Measurements from ENCODE around the gene GK. TPM values are rescaled to one million over a fixed set of nuclear protein-coding genes. Genes with fewer than 3 reads are reported as not detected.
A peak's percentile ranks its signal among the peaks of the same experiment; 100 is the strongest.
"Not testable (repeated sequence)": the region's sequence is repeated elsewhere in the genome, so short reads cannot be mapped to it uniquely, and the experiment has no call there.

The GK gene
- total RNA-seq, 1 donor from 2014 or later: 16.3 TPM

DNA sequence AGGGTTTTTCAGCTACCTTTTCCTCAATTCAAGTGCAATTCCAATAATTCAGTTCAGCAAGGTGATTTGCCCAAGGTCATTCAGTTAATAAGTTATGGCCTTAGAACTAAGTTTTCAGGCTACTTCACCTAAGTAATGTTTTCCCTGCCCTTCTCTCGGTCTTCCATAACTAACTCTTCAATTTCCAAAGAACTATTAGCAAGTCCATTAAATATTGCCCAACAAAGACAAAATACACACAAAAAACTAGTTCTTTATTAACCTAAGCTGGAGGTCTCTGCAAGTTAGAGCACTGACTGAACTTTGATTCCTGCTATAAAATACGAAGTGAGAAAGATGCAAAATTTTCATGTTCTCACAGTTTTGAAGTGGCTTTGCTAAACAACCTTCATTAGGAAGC lies 26.8 kb upstream of the GK start:
- Mint-ChIP-seq H3K4me1 (ENCODE audit: low read depth) (peaks cover 6% of the 10 kb centered on the region), H3K36me3 (ENCODE audit: insufficient read depth) (no peaks in the 10 kb centered on the region), H3K27ac (no peak overlapping the region), H3K27me3 (no peaks in the 10 kb centered on the region), H3K4me3 (ENCODE audit: low read depth) (no peak overlapping the region), H3K9me3 (ENCODE audit: low read depth) (peaks cover 13% of the 10 kb centered on the region)
- no peak for DNase-seq (ENCODE audit: low spot score, unreplicated experiment)
- TF ChIP-seq, protein P1, sequence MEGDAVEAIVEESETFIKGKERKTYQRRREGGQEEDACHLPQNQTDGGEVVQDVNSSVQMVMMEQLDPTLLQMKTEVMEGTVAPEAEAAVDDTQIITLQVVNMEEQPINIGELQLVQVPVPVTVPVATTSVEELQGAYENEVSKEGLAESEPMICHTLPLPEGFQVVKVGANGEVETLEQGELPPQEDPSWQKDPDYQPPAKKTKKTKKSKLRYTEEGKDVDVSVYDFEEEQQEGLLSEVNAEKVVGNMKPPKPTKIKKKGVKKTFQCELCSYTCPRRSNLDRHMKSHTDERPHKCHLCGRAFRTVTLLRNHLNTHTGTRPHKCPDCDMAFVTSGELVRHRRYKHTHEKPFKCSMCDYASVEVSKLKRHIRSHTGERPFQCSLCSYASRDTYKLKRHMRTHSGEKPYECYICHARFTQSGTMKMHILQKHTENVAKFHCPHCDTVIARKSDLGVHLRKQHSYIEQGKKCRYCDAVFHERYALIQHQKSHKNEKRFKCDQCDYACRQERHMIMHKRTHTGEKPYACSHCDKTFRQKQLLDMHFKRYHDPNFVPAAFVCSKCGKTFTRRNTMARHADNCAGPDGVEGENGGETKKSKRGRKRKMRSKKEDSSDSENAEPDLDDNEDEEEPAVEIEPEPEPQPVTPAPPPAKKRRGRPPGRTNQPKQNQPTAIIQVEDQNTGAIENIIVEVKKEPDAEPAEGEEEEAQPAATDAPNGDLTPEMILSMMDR (IDR thresholded peaks at IDR 0.05; ENCODE audit: unreplicated experiment): no peak

DNA sequence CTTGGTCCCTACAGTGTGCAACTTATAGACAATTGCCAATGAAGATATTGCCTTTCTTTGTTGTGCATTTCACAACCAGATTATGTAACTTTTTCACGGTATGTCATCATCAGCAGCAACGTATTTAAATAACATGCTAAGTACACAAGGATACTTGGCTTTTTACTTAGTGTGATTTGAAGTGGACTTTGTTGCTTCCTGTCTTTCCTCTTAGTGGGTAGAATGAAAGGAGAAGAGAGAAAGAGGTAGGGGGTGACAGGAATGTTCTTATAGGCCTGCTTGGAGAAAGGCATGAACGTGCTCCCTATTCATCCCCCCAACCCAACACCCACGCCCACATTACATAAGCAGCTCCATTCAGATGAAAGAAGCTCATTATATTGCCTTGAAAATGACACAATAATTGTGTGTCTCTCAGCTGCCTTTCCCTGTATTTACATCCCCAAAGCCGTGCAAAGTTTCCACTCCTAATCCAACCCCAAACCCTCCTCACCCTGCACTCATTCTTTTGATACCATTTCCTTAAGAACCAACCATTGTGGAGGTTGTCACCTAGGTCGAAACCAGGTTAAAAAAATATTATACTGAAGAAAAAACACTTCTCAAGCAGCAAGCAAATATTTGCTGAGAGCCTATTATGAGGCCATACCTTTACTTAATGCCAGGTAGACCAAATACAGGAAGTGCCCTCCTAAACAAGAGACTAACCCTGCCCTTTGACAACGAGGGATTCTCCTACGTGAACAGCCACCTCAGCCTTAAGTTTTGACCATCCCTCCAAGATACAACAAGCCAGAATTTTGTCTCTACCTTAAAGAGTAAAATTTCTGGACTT lies 25.2 kb upstream of the GK start:
- Mint-ChIP-seq H3K36me3 (ENCODE audit: insufficient read depth) (no peaks in the 10 kb centered on the region), H3K27ac (no peak overlapping the region)

DNA sequence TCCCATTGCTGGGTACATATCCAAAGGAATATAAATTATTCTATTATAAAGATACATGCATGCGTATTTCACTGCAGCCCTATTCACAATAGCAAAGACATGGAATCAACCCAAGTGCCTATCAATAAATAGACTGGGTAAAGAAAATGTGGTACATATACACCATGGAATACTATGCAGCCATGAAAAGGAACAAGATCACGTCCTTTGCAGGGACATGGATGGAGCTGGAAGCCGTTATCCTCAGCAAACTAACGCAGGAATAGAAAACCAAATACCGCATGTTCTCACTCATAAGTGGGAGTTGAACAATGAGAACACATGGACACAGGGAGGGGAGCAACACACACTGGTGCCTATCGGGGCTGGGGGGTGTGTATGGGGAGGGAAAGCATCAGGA lies 19.2 kb upstream of the GK start:
- H3K27ac Mint-ChIP-seq; H3K4me3 Mint-ChIP-seq (ENCODE audit: low read depth); H3K36me3 Mint-ChIP-seq (ENCODE audit: insufficient read depth); H3K4me1 Mint-ChIP-seq (ENCODE audit: low read depth); H3K9me3 Mint-ChIP-seq (ENCODE audit: low read depth); DNase-seq (ENCODE audit: low spot score, unreplicated experiment); H3K27me3 Mint-ChIP-seq: not testable (repeated sequence)

More for the DNA sequence above, 25.2 kb upstream of the GK start:
- Mint-ChIP-seq H3K4me1 (ENCODE audit: low read depth) (peaks cover 6% of the 10 kb centered on the region), H3K4me3 (ENCODE audit: low read depth) (no peak overlapping the region), H3K27me3 (no peaks in the 10 kb centered on the region), H3K9me3 (ENCODE audit: low read depth) (peaks cover 13% of the 10 kb centered on the region)
- TF ChIP-seq, protein P1 (IDR thresholded peaks at IDR 0.05; ENCODE audit: unreplicated experiment): no peak
- no peak for DNase-seq (ENCODE audit: low spot score, unreplicated experiment)

DNA sequence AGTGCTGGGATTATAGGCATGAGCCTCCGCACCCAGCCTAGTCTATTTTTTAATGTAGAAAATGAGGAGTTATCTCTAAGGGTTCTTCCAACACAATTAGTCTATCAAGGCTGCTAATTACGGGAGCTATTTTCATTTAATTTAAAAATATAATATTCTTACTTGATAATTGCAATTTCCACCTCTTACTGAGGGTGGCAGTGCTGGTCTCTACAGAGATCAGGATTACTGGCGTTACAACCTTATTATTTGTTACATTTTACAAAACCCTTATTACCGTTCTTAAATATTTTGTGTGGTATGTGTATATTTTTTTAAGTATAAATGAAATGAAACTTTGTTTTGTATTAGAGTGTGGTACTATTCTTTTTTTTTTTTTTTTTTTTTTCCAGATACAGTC lies 17.6 kb upstream of the GK start:
- no peak overlapping the region for H3K27ac Mint-ChIP-seq
- no peaks in the 10 kb centered on the region for H3K27me3 Mint-ChIP-seq
- peaks cover 3% of the 10 kb centered on the region for H3K9me3 Mint-ChIP-seq (ENCODE audit: low read depth)
- no peak overlapping the region for H3K4me3 Mint-ChIP-seq (ENCODE audit: low read depth)
- no peaks in the 10 kb centered on the region for H3K4me1 Mint-ChIP-seq (ENCODE audit: low read depth)
- DNase-seq (ENCODE audit: low spot score, unreplicated experiment): no peak
- TF ChIP-seq, protein P1 (IDR thresholded peaks at IDR 0.05; ENCODE audit: unreplicated experiment): peak; percentile 52
- H3K36me3 Mint-ChIP-seq (ENCODE audit: insufficient read depth): no peaks in the 10 kb centered on the region

DNA sequence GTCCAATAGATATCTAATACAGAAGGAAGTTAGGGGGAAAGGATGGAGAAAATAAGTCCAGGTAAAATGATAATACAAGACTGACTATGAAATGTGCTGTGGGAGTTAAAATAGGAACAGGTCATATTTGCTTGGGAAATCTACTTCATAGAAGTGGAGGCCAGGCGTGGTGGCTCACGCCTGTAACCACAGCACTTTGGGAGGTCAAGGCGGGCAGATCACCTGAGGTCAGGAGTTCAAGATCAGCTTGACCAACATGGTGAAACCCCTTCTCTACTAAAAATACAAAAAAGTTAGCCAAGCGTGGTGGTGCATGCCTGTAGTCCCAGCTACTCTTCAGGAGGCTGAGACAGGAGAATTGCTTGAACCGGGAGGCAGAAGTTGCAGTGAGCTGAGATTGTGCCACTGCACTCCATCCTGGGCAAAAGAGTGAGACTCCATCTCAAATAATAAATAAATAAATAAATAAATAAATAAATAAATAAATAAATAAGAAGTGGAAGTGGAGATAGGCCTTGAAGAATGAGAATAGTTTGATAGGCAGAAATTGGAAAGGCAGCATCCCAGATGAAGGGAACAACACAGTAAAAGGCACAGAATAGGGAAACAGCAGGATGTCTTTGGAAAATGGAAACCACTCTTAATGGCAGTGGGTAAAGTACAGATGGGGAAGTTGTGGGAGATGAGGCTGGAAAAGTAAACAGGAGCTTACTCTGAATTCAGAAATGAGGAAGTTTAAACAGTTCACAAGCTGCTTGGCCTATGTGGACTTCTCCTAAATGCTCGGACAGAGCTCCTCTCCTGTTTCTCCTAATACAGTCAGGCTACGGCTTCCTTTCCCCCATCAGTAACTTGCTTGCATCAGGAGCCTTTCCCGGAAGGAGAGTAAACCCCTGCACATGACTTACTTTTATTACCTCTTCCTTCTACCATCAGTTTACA lies 15.1 kb upstream of the GK start:
- no peaks in the 10 kb centered on the region for H3K27me3 Mint-ChIP-seq
- TF ChIP-seq, protein P1 (IDR thresholded peaks at IDR 0.05; ENCODE audit: unreplicated experiment): no peak
- H3K4me1 Mint-ChIP-seq (ENCODE audit: low read depth): no peaks in the 10 kb centered on the region
- H3K4me3 Mint-ChIP-seq (ENCODE audit: low read depth): no peak overlapping the region
- H3K36me3 Mint-ChIP-seq (ENCODE audit: insufficient read depth): no peaks in the 10 kb centered on the region
- peaks cover 8% of the 10 kb centered on the region for H3K9me3 Mint-ChIP-seq (ENCODE audit: low read depth)
- H3K27ac Mint-ChIP-seq: no peak overlapping the region
- DNase-seq (ENCODE audit: low spot score, unreplicated experiment): no peak

DNA sequence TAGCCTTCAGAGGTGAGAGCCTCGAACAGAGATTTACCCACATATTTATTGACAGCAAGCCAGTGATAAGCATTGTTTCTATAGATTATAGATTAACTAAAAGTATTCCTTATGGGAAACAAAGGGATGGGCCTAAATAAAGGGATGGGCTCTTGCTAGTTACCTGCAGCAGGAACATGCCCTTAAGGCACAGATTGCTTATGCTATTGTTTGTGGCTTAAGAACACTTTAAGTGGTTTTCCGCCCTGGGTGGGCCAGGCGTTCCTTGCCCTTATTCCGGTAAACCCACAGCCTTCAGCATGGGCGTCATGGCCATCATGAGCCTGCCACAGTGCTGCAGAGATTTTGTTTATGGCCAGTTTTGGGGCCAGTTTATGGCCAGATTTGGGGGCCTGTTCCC lies 13.5 kb upstream of the GK start:
- DNase-seq (ENCODE audit: low spot score, unreplicated experiment); H3K36me3 Mint-ChIP-seq (ENCODE audit: insufficient read depth); H3K27ac Mint-ChIP-seq; H3K9me3 Mint-ChIP-seq (ENCODE audit: low read depth); H3K4me1 Mint-ChIP-seq (ENCODE audit: low read depth); H3K4me3 Mint-ChIP-seq (ENCODE audit: low read depth); H3K27me3 Mint-ChIP-seq: not testable (repeated sequence)
